ENCODE data around the gene EVC2.

EVC2 gene

GRCh38 chr4:5575941-5576340 lies 132.4 kb downstream of the EVC2 start:
- no peak for TF ChIP-seq CTCF (IDR thresholded peaks at IDR 0.05; ENCODE audit: low read depth, low read length)
- no peak for DNase-seq (ENCODE audit: low read depth in 2 of 2)
- H3K4me3 ChIP-seq (replicated peaks in 1 of 2; ENCODE audit: low read depth in 2 of 2, low read length in 2 of 2) = no peak overlapping the region

GRCh38 chr4:5574386-5574785 lies 134.0 kb downstream of the EVC2 start:
- no peak for DNase-seq (ENCODE audit: low read depth in 2 of 2)
- H3K4me3 ChIP-seq (replicated peaks in 1 of 2; ENCODE audit: low read depth in 2 of 2, low read length in 2 of 2) = no peak overlapping the region
- TF ChIP-seq CTCF (IDR thresholded peaks at IDR 0.05; ENCODE audit: low read depth, low read length) = no peak

- no peak overlapping the region for H3K4me3 ChIP-seq (replicated peaks in 1 of 2; ENCODE audit: low read depth in 2 of 2, low read length in 2 of 2)
- DNase-seq (ENCODE audit: low read depth in 2 of 2) = peak in 1 of 2 donors; percentile 3
- TF ChIP-seq CTCF (IDR thresholded peaks at IDR 0.05; ENCODE audit: low read depth, low read length) = no peak
Observed at GRCh38 chr4:5573965-5574364, 134.4 kb downstream of the EVC2 start.

- no peak for DNase-seq (ENCODE audit: low read depth in 2 of 2)
- H3K4me3 ChIP-seq (replicated peaks in 1 of 2; ENCODE audit: low read depth in 2 of 2, low read length in 2 of 2) = no peak overlapping the region
- no peak for TF ChIP-seq CTCF (IDR thresholded peaks at IDR 0.05; ENCODE audit: low read depth, low read length)
Observed at GRCh38 chr4:5572751-5573150, 135.6 kb downstream of the EVC2 start.

- DNase-seq (ENCODE audit: low read depth in 2 of 2) = peak; percentile 37 to 71
- TF ChIP-seq CTCF (IDR thresholded peaks at IDR 0.05; ENCODE audit: low read depth, low read length) = no peak
- H3K4me3 ChIP-seq (replicated peaks in 1 of 2; ENCODE audit: low read depth in 2 of 2, low read length in 2 of 2) = no peak overlapping the region
Observed at GRCh38 chr4:5572114-5572513, 136.2 kb downstream of the EVC2 start.

GRCh38 chr4:5571646-5572045 lies 136.7 kb downstream of the EVC2 start:
- H3K4me3 ChIP-seq (replicated peaks in 1 of 2; ENCODE audit: low read depth in 2 of 2, low read length in 2 of 2) = no peak overlapping the region

More at GRCh38 chr4:5571646-5572045, 136.7 kb downstream of the EVC2 start:
- TF ChIP-seq CTCF (IDR thresholded peaks at IDR 0.05; ENCODE audit: low read depth, low read length) = no peak
- DNase-seq (ENCODE audit: low read depth in 2 of 2) = no peak
